Measurements from ENCODE around the gene DMAC1. TPM values are rescaled to one million over a fixed set of nuclear protein-coding genes. Genes with fewer than 3 reads are reported as not detected.

Gene DMAC1
- total RNA-seq, 4 donors from 2014 or later, result 12.8 to 18.8 (median 15.3) TPM

GRCh38 chr9:7770111-7770510 lies 29.5 kb downstream of the DMAC1 start:
- H3K9me3 ChIP-seq, result peaks cover 0 to 9% (median 0%) of the 10 kb centered on the region in 3 donors
- WGBS, 2 donors (ENCODE audit: low coverage in 1 of 2), result 3 to 23% methylated on average over 2 of the region's 2 CpGs
- no peak for ATAC-seq
- H3K4me1 ChIP-seq, result no peaks in the 10 kb centered on the region
- H3K27me3 ChIP-seq, result peaks cover 11% of the 10 kb centered on the region
- H3K4me3 ChIP-seq, result no peak overlapping the region
- TF ChIP-seq EP300 (IDR thresholded peaks at IDR 0.05) (no peak), POLR2AphosphoS5 (IDR thresholded peaks at IDR 0.05) (no peak), CTCF (IDR thresholded peaks at IDR 0.05) (no peak), POLR2A (IDR thresholded peaks at IDR 0.05) (no peak)
- H3K36me3 ChIP-seq, result no peaks in the 10 kb centered on the region
- no peak overlapping the region for H3K27ac ChIP-seq

DNA sequence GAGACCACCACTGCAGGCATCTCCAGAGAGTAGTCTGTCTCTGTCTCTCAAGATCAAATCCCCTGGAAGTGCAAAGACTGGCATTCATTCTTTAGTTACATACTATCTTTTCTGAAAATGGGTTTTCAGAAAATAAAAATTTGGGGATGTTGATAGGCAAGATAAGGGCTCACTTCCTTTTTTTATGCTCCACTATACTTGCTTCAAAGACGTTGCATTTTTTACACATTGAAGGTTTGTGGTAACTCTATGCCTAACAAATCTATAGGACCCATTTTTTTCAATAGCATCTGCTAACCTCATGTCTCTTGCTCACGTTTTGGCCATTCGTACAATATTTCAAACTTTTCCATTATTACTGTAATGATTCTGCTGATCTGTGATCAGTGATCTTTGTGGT lies 37.0 kb downstream of the DMAC1 start:
- TF ChIP-seq CTCF (IDR thresholded peaks at IDR 0.05) (no peak), POLR2A (IDR thresholded peaks at IDR 0.05) (no peak), POLR2AphosphoS5 (IDR thresholded peaks at IDR 0.05) (no peak)
- H3K4me1 ChIP-seq, result no peaks in the 10 kb centered on the region
- WGBS, 2 donors (ENCODE audit: low coverage in 1 of 2), result 81% methylated on average over 3 of the region's 3 CpGs

DNA sequence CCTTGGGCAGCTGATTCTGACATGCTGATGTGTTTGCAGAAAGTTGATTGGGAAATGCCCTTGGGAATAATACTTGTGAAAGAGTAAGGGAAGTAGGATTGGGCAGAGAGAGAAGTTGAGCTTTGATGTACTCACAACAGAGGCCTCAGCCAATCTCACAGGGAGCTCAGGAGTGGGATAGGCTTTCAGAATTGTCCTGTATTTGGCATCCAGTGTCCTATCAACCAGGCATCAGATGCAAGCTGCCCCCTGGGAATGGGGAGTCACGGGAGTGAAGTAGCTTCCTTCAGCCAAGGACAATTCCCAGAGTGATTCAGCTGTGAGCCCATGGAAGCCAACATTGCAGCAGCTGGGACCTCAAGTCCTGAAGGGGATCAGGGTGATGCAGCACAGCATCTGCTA lies 39.6 kb downstream of the DMAC1 start:
- no peak overlapping the region for H3K27ac ChIP-seq
- no peaks in the 10 kb centered on the region for H3K36me3 ChIP-seq
- peaks cover 0 to 6% (median 0%) of the 10 kb centered on the region in 3 donors for H3K9me3 ChIP-seq
- WGBS, 2 donors (ENCODE audit: low coverage in 1 of 2), result 60% methylated on average over 1 of the region's 1 CpG; no CpG with 5 or more reads in 1 of the 2 donors
- TF ChIP-seq CTCF (IDR thresholded peaks at IDR 0.05) (no peak), POLR2AphosphoS5 (IDR thresholded peaks at IDR 0.05) (peak; percentile 35), POLR2A (IDR thresholded peaks at IDR 0.05) (no peak), EP300 (IDR thresholded peaks at IDR 0.05) (no peak)
- no peaks in the 10 kb centered on the region for H3K27me3 ChIP-seq
- peak; percentile 68 for ATAC-seq
- no peaks in the 10 kb centered on the region for H3K4me1 ChIP-seq
- no peak overlapping the region for H3K4me3 ChIP-seq

More for the DNA sequence above, 37.0 kb downstream of the DMAC1 start:
- peaks cover 0 to 11% (median 0%) of the 10 kb centered on the region in 3 donors for H3K9me3 ChIP-seq
- H3K36me3 ChIP-seq, result no peaks in the 10 kb centered on the region
- H3K4me3 ChIP-seq, result no peak overlapping the region
- no peaks in the 10 kb centered on the region for H3K27me3 ChIP-seq
- no peak for ATAC-seq
- H3K27ac ChIP-seq, result no peak overlapping the region

- no peak overlapping the region for H3K27ac ChIP-seq
- no peak overlapping the region for H3K4me3 ChIP-seq
- no peaks in the 10 kb centered on the region for H3K4me1 ChIP-seq
- no peaks in the 10 kb centered on the region for H3K27me3 ChIP-seq
- no peak for ATAC-seq
- no peaks in the 10 kb centered on the region for H3K9me3 ChIP-seq
- no peaks in the 10 kb centered on the region for H3K36me3 ChIP-seq
- TF ChIP-seq EP300 (IDR thresholded peaks at IDR 0.05) (no peak), POLR2A (IDR thresholded peaks at IDR 0.05) (no peak), POLR2AphosphoS5 (IDR thresholded peaks at IDR 0.05) (no peak), CTCF (IDR thresholded peaks at IDR 0.05) (no peak)
Measured at GRCh38 chr9:7756088-7756487, 43.5 kb downstream of the DMAC1 start.

- no peak for ATAC-seq
- H3K27me3 ChIP-seq, result no peaks in the 10 kb centered on the region
- WGBS, 2 donors (ENCODE audit: low coverage in 1 of 2), result 31 to 63% methylated on average over 2 of the region's 2 CpGs
- H3K36me3 ChIP-seq, result no peaks in the 10 kb centered on the region
- no peaks in the 10 kb centered on the region for H3K4me1 ChIP-seq
- no peak overlapping the region for H3K4me3 ChIP-seq
- H3K9me3 ChIP-seq, result peaks cover 0 to 9% (median 0%) of the 10 kb centered on the region in 3 donors
- TF ChIP-seq POLR2A (IDR thresholded peaks at IDR 0.05), result no peak
- TF ChIP-seq POLR2AphosphoS5 (IDR thresholded peaks at IDR 0.05), result no peak
- TF ChIP-seq CTCF (IDR thresholded peaks at IDR 0.05), result no peak
- TF ChIP-seq EP300 (IDR thresholded peaks at IDR 0.05), result no peak
- H3K27ac ChIP-seq, result no peak overlapping the region
Measured at GRCh38 chr9:7752481-7752880, 47.1 kb downstream of the DMAC1 start.

Measured in gastroesophageal sphincter (tissue), 4 donors.